GM19328 (cell line): ENCODE results near the gene DIRAS1.

Experiments used
- ATAC-seq: cut with Tn5 transposase; IDR thresholded peaks from one replicate; pipeline ENCODE4 v1.9.1; 2021; ENCODE audit warnings: mild to moderate bottlenecking, moderate library complexity; ENCODE audit not compliant: unreplicated experiment

The DIRAS1 gene

DNA sequence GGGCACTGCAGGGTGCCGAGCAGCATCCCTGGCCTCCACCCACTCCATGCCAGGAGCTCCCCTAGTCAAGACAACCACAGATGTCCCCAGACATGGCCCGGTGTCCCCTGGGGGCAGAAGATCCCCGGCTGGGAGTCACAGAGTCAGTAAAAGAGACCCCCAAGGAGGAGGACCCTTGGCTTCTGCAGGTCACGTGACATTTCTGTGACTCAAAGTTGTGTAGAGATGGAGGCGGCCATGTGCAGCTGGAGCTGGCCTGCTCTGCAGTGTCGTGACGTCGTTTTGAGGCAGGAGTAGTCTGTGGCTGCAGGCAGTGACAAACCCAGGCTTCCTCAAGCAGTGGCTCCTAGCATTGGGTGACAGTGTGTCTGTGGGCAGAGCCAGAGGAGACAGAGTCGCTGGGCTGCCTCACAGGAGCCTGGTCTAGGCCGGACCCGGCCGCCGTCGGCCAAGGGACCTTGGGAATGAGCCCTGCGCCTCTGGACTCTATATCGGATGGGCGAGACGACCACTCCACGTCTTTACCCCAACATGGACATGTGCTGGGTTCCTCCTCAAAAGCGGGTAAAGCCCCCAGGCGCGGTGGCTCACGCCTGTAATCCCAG is 7.7 kb upstream of the DIRAS1 start:
- no peak for ATAC-seq

GRCh38 chr19:2727640-2727944 is 6.4 kb upstream of the DIRAS1 start:
- ATAC-seq = no peak

GRCh38 chr19:2726904-2727639 is 5.9 kb upstream of the DIRAS1 start:
- no peak for ATAC-seq

- no peak for ATAC-seq
Observed at GRCh38 chr19:2726160-2726855, 5.1 kb upstream of the DIRAS1 start.

DNA sequence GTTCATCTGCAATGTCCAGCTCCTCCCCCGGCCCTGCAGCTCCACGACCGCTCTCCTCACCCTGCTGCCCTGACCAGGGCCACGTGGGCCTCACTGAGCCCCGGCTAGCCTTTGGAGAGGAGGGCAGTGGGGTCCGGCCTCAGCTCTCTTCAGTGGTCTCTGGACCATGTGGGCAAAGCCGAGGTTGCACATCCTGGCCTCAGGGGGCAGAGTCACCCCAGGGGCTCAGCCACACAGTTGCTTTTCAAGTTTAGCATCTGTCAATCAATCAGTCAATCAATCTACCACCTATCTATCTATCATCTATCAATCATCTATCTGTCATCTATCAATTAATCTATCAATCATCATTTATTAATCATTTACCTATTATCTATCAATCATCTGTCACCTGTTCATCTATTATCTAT is 3.0 kb upstream of the DIRAS1 start:
- ATAC-seq = no peak

- ATAC-seq = no peak
Observed at GRCh38 chr19:2723747-2724146, 2.6 kb upstream of the DIRAS1 start.

GRCh38 chr19:2723345-2723715 is 2.2 kb upstream of the DIRAS1 start:
- no peak for ATAC-seq

- no peak for ATAC-seq
Observed at GRCh38 chr19:2722541-2723344, 1.6 kb upstream of the DIRAS1 start.

DNA sequence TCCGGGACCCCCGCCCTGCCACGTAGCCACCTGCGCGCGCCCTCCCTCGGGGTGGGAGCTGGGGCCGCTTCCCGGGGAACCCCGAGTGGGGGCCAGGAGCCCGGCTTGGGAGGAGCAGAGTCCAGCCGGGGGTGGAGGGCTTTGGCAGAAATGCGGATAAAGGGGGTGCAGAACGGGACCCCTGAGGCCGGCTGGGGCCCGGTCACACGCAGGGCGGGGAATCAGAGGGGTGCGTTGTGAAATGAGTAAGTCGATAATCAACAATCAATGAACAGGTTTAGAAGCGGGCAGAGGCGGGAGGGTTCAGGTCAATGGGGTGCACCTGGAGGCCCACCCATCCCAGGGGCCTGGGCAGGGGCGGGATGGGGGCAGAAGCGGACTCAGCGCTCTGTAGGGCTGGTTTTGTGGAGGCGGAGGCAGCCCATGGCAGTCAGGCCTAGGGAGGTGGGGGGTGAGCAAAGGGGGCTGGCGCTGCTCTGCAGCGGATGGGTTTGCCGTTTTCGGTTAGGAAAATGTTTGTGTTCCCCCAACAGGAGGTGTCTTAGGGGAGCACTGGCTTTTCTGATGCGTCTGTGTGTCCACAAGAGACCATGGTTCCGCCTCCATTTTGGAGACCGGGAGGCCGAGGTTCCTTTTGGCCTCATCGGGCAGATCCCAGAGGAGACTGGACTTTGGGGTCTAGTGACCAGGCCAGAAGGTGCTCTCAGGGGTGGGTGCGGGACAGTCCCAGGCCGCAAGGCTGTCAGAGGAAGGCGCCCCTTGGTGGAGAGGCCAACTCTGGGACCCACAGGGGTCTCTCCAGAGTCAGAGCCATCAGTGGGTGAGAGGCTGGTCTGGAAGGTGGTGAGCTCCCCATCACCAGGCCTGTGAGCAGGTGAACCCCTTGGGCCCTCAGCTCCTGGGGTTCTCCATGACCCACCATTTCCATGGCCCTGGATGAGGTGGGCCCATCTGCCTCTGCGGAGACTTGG is 683 bp upstream of the DIRAS1 start:
- no peak for ATAC-seq

DNA sequence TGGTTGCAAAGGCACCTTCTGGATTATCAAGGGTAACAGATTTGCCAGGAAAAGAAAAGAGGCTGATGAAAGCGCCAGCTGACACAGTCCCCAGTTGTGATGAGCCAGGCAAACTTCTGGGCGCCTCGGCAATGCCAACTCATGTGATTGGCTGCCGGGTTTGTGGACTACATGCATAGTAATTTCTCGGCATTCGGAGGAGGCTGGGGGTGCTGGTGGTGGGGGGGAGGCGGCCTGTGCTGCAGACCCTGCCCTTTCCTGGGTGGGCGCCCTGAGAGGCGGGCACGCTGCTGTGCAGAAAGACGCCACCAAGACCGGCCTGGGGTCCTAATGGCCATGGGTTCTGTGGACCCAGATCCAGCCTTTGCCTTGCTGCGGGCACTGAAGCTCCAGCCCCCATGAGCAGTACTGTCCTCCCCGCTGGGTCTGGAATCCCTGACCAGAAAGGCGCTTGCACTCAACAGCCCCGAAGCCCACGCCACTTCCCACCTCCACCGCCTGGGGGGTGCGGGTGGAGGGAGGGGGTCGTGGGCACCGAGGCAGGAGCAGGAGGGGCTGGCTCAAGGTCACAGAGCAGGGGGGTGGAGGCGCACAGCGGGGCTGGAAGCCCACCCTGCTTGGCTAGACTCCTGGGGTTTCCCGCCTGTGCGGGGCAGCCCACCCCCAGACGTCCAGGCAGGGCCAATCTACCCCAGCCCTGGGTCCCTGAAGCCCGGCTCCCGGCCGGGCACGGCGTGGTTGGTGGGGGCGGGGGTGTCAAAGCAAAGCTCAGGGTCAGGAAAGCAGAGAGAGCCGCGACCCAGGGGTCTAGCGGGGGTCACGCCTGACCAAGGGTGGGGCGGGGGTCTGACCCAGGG is 1.0 kb downstream of the DIRAS1 start:
- ATAC-seq = no peak

DNA sequence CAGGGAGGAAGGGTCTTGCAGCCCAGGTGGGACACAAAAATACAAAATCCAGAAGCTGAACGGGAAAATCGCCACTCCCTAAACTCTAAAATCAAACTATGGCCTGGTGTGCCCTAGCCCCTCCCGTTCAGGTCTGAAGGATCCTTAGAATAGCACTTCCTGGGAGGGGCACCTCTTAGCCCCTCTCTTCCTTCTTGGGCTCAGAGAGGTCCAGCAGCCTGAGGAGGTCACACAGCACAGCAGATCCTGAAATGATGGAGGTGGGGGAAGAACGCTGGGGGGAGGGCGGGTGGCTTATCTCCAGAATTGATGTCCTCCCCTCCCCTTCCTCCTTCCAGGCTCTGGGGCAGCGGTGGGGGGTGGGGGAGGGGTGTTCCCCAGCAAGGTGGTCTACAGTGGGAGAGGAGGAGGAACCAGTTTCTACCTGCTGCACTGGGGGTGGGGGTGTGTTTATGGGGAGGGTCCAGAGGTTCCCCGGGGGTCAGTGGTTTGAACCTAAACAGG is 1.9 kb downstream of the DIRAS1 start:
- no peak for ATAC-seq

GRCh38 chr19:2717638-2718541 is 3.3 kb downstream of the DIRAS1 start:
- no peak for ATAC-seq

DNA sequence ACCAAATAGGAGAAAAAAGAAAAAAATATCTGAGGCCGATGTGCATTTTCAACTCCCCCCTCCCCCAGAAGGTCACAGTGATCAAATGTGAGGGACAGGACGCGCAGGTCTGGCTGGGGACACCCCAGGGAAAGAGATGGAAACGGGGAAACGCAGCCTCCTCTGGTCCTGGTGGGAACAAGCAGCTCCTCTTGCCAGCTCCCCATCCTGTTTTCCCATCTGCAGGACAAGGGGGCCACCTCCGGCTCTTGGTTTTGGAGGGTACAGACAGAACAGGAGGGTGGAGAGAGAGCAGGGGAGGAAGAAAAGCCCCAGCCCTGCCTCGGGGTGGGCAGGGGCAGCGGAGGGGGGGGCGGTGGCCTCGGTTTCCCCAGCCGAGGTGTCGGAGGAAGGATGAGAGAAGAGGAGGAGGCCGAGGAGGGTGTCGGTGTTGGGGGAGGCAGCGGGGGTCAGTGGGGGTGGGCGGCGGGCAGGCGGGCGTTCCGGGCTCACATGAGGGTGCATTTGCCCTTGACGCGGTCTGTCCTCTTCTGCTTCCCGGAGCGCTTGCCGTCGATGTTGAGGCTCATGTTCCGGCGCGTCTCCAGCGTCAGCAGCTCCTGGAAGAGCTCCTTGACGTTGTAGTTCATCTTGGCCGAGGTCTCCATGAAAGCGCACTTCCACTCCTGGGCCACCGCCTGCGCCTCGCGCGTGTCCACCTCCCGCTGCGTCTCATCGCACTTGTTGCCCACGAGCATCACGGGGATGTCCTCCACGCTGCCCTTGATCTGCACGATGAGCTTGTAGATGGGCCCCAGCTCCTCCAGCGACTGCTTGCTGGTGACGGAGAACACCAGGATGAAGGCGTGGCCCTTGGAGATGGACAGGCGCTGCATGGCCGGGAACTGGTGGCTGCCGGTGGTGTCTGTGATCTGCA is 4.2 kb downstream of the DIRAS1 start:
- ATAC-seq = no peak

GRCh38 chr19:2716275-2716650 is 4.9 kb downstream of the DIRAS1 start:
- no peak for ATAC-seq

DNA sequence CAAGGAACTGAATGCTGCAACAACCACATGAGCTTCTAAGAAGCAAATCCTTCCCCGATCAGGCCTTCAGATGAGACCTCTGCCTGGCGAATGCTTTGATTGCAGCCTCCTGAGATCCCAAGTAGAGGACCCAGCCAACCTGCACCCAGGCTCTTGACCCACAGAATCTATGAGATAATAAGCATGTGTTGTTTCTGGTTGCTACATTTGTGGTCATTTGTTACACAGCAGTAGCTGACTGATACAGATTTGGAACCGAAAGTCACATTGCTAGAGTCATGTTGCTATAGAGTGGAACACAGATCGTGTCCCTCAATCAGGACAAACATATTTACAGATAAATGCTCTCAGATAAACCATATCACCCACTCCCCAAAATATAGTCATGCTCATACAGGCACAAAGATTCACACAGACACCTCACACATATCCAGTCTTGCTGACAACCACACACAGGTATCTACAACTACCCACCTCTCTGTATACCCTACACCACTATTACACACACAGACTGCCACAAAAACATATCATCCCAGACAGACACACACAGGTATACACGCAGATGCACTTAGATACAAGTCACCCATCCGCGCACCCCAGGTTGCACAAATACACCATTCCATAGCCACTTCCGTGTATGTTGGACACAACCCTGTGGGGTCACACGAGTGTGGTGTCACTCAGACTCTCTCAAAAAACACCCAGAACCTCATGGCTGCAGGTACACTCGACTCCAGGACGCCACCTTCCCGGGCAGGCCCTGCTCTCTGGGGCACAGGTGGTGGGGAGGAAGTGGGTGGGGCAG is 5.5 kb downstream of the DIRAS1 start:
- no peak for ATAC-seq

DNA sequence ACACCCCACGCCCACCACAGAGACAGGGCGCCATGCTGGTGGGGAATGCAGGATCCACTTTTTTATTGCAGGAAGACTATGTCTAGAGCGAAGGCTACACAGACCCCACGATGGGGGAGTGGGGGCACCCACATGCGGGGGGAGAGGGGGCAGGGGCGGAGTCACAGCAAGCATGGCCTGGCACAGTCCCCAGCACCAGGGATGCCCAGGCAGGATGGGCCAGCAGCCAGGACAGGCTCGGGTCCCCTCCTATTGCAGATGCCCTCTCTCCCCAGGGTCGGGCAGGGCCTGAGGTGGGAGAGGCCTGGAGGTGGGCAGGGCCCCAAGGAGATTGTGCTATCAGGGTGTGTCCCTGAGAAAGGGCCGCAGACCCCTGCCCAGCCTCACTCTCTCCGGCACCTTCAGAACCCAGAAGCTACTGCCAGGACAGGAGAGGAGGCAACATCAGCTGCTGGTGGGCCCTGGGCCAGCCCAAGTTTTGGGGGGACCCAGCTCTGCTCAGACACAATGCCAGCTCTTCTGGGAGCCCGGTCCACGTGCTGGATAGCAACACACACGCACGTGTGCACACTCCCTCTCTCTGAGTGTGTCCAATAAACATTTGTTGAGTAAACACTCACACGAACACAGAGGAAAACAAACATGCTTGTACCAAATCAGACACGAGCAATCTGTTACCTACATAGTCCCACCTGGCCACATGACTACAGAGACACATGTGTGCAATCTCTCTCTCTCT is 6.5 kb downstream of the DIRAS1 start:
- no peak for ATAC-seq
